Mucosa of descending colon (tissue), 3 donors: ENCODE data around the gene NELFB. TPM values are rescaled to one million over a fixed set of nuclear protein-coding genes. Genes with fewer than 3 reads are reported as not detected.

ENCODE experiments used
- ATAC-seq: fragments of 200-7000 bp; cut with Tn5 transposase; one replicate; pipeline ENCODE4 v1.9.1; 2020; ENCODE audit warnings: mild to moderate bottlenecking, moderate library complexity
- DNase-seq, 3 donors: peaks; one replicate each; pipeline ENCODE4 v3.0.0-alpha.2; 2020
- H3K36me3 ChIP-seq: fragments of 200-600 bp; one replicate; pipeline ENCODE4 v1.8.0; 2021; ENCODE audit warnings: low read depth, mild to moderate bottlenecking
- H3K4me1 ChIP-seq: fragments of 200-600 bp; one replicate; pipeline ENCODE4 v1.8.0; 2021; ENCODE audit warnings: low read depth, mild to moderate bottlenecking
- H3K4me3 ChIP-seq: fragments of 200-600 bp; one replicate; pipeline ENCODE4 v1.8.0; 2021; ENCODE audit warnings: mild to moderate bottlenecking
- H3K9me3 ChIP-seq: fragments of 200-600 bp; one replicate; pipeline ENCODE4 v1.8.0; 2021; ENCODE audit warnings: mild to moderate bottlenecking
- intact Hi-C, 2 donors: fragments of 100-400 bp; cut with DNase I in 1 of 2; cut with micrococcal nuclease in 1 of 2; formaldehyde crosslinking; loops; one replicate each; pipeline versions ENCODE4 v1.11.0 to v1.11.1; 2022; cut with DNase I, micrococcal nuclease
- total RNA-seq, 3 donors: library from RNA; stranded (reverse); fragmentation: NEBNext Ultra II Directional in 2 of 3; extraction: Animal tissue kit (Norgen Biotek cat#: 25700) in 2 of 3; gene quantifications; one replicate each; pipeline versions ENCODE4 v1.2.1 to v1.2.4, GENCODE V29; 2021 to 2023
- TF ChIP-seq, protein P1 (sequence below): fragments of 200-600 bp; IDR thresholded peaks from one replicate; pipeline ENCODE4 v1.8.0; 2022; ENCODE audit warnings: antibody characterized with exemption, mild to moderate bottlenecking
- donor health status: DM: no; HTN: no; CAD: no; lungs with moderate emphysema.
- donor health status: DM: no; HTN: no; CAD: no.
- donor health status: DM: no; HTN: yes; CAD: no.

NELFB gene
- total RNA-seq, 3 donors from 2014 or later: 52.9 to 66.2 (median 60.5) TPM

DNA sequence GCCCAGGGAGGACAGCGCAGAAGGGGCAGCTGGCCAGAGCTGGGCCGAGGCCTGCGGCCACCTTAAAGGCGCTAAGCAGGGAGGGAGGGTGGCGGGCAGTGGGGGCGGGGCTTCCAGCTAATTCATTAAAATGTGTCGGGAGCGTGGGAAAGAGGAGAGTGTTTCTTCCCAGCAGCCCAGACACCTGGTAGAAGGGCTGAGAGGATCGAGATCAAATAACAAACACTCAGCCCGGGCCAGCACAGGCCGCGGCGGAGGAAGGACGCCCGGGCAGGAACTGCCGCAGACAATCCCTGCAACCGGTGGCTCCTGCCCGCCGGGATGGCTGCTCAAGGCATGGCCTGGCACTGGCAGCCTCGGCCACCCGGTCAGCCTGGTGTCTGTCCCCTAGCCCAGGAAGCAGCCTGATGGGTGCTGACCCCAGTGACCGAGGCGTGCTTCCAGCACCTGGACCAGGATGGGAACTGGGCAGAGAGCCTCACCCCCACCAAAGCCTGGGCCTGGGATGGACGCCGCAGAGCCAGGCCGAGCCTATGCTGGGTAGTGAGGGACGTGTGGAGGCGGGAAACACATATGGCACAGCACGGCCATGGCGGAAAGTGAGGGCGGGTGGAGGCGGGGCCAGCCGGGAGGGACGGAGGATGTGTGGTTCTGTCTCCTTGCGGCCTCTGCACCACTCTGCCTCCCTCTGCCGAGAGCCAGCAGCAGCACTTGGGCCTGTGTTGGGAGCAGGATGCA, 50.1 kb downstream of the NELFB start:
- DNase-seq (peak; percentile 89 to 91 (median 90)), ATAC-seq (peak; percentile 58)
- H3K9me3 ChIP-seq: no peaks in the 10 kb centered on the region
- TF ChIP-seq, protein P1, sequence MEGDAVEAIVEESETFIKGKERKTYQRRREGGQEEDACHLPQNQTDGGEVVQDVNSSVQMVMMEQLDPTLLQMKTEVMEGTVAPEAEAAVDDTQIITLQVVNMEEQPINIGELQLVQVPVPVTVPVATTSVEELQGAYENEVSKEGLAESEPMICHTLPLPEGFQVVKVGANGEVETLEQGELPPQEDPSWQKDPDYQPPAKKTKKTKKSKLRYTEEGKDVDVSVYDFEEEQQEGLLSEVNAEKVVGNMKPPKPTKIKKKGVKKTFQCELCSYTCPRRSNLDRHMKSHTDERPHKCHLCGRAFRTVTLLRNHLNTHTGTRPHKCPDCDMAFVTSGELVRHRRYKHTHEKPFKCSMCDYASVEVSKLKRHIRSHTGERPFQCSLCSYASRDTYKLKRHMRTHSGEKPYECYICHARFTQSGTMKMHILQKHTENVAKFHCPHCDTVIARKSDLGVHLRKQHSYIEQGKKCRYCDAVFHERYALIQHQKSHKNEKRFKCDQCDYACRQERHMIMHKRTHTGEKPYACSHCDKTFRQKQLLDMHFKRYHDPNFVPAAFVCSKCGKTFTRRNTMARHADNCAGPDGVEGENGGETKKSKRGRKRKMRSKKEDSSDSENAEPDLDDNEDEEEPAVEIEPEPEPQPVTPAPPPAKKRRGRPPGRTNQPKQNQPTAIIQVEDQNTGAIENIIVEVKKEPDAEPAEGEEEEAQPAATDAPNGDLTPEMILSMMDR: no peak
- no peak overlapping the region for H3K4me3 ChIP-seq
- intact Hi-C loops: no loop called here
- H3K36me3 ChIP-seq: no peaks in the 10 kb centered on the region
- peaks cover 60% of the 10 kb centered on the region for H3K4me1 ChIP-seq

DNA sequence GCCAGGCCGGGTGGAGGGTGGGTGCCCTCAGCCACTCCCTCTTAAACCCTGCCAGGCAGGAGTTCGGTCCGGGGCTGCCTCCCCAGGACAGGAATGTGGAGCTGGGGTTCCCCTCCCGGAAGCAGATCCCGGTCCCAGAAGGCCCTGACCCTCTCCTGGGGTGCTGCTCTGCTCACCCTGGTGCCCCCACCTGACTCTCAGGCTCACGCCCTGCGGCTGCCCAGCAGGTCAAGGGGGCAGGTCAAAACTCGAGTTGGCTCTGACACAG, 50.6 kb downstream of the NELFB start:
- no peaks in the 10 kb centered on the region for H3K36me3 ChIP-seq
- TF ChIP-seq, protein P1: no peak
- intact Hi-C loops: no loop called here

DNA sequence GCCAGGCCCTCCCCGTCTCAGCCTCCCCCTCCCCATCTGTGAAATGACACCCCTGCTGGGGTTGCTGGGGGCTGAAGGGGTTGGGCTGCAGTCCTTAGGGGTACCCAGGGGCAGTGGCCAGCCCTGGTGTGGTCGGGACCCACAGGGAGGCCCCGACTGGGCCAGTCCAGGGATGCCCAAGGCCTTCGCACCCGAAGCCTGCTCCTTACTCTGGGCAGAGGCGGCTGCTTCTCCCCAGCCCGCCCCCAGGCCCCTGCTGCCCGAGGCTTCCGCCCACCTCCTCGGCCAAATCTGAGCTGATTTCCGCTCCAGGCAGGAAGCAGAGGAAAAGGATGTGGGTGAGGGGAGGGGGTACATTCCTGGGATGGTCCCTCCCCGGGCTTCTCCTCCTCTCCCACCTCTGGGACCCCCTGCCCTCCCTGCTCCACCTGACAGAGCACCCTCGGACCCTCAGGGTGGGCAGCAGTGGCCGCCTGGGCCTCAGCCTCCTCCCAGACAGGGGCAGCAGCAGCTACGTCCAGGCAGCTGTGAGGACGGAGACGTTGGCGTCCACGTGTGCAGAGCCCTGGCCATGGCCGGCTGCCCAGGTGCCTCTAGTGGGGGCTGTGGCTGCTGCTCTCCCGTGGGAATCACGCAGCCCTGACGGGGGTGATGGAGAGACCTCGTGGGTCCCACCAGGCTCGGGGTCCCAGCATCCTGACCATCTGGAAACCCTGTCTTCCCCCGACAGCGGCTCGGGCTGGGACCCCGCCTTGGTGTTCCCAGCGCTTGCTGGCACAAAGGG, 51.1 kb downstream of the NELFB start:
- H3K4me1 ChIP-seq: peaks cover 66% of the 10 kb centered on the region
- no peaks in the 10 kb centered on the region for H3K36me3 ChIP-seq
- no peak overlapping the region for H3K4me3 ChIP-seq
- peak in 2 of 3 donors; percentile 65 to 66 for DNase-seq
- intact Hi-C loops: no loop called here
- ATAC-seq: no peak
- H3K9me3 ChIP-seq: no peaks in the 10 kb centered on the region
- TF ChIP-seq, protein P1: no peak

More for the DNA sequence above, 50.6 kb downstream of the NELFB start:
- H3K4me1 ChIP-seq: peaks cover 61% of the 10 kb centered on the region
- no peak for DNase-seq
- no peak for ATAC-seq
- no peak overlapping the region for H3K4me3 ChIP-seq
- H3K9me3 ChIP-seq: no peaks in the 10 kb centered on the region

DNA sequence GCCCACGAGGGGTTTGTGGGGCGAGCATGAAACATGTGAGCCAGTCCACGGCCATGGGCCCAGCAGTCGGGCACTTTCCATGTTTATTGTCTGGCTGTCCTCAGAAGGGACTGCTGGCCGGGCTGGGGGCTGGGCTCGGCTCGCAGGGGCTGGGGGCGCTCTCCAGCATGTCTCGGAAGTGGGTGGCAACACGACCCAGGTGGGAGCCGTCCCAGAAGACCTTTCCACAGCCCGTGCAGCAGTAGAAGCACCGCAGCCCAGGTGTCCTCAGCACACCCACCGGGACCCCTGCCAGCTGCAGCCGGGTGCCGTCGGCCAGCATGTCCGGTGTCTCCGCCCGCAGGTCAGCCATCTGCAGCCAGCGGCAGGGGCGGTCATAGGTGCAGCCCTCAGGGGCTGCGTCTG, 51.7 kb downstream of the NELFB start:
- H3K4me3 ChIP-seq: no peak overlapping the region
- TF ChIP-seq, protein P1: no peak
- DNase-seq: peak in 2 of 3 donors; percentile 58 to 64
- ATAC-seq: no peak
- intact Hi-C loops: no loop called here
- peaks cover 70% of the 10 kb centered on the region for H3K4me1 ChIP-seq
- no peaks in the 10 kb centered on the region for H3K36me3 ChIP-seq
- H3K9me3 ChIP-seq: no peaks in the 10 kb centered on the region

DNA sequence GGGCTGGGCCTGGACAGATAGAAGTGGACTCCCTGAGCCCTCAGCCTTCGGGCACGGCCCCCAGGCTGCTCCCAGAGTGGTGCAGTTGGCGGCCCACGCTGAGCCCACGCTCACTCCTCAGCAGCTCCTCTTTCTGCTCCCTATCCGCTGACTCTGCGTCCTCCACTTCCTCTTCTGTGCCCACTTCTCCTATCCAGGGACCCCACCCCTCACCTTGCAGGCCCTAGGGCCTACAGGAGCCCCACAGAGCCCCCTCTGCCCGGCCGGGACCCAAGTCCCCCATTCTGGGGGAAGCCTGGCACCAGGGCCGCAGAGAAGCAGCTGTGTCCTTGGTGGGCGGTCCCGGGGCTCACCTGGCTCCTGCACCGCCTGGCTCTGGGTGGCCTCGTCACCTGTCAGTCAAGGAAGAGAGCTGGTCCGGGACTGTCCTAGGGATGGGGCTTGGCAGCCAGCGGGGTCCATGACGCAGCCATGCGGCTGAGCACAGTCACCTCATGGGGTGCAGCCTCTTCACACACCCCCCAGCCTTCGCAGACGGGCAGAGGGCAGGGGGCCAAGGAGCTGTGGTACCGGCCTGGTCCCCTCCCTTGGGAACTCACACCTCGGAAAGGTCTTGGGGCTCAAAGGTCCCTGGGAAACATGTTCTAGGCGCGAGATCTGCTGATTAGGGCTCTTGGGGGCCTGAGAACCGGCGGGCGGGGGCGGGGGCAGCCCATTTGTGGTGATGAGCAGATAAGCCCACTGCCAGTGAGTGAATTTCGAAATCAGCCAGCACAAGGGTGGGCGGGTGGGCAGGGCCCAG, 52.3 kb downstream of the NELFB start:
- TF ChIP-seq, protein P1: no peak
- DNase-seq: peak; percentile 76 to 87 (median 83)
- intact Hi-C loops: no loop called here
- H3K4me1 ChIP-seq: peaks cover 76% of the 10 kb centered on the region
- H3K36me3 ChIP-seq: no peaks in the 10 kb centered on the region
- peak; percentile 10 for ATAC-seq
- H3K9me3 ChIP-seq: no peaks in the 10 kb centered on the region
- H3K4me3 ChIP-seq: no peak overlapping the region
